Left renal pelvis (tissue), 4 donors: ENCODE measurements around the gene AKR1B1. TPM values are rescaled to one million over a fixed set of nuclear protein-coding genes. Genes with fewer than 3 reads are reported as not detected.

Experiments used
- DNase-seq, 4 donors: peaks; one replicate each; pipeline ENCODE4 v3.0.0-alpha.2; 2013; ENCODE audit warnings: low read depth in 4 of 4, low spot score in 3 of 4
- polyA plus RNA-seq, 4 donors: library from polyadenylated mRNA; unstranded; fragments of 120-200 nt; gene quantifications; one replicate each; pipeline ENCODE4 v1.2.1, GENCODE V29; 2013; ENCODE audit not compliant: insufficient read length in 4 of 4

Gene AKR1B1
- polyA plus RNA-seq, 4 donors = 67.7 to 111 (median 97.8) TPM

DNA sequence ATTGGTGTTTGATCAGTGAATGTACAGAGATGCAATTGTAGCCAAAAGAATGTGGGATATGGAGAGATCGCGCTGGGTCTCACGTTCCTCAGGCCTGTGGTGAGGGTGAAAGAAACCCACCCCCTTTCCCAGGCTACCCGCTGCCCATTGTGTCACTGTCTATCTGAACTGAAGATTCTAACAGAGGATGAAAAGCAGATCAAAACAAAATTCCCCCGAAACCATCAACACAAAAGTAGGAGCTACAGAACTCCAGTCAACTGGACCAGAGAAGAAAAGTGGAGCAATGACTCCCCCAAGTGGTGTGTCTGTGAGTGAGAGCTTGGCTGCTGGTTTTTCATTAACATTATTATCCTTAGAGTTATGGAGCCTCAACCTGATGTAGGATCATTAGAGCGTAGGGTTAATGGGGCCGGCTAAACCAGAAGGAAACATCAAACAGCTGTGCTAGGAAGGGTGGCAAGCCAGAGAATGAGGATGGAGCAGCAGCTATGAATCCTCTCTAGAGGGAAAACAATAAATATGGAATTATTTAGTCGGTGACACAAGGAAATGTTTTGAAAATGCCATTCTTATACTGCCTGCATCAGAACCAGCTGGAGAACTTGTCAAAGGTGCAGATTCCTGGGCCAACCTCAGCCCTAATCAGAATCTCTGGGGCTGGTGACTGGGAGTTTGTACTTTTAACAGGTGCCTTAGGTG is 38.3 kb downstream of the AKR1B1 start:
- DNase-seq = peak; percentile 4 to 41 (median 34)

DNA sequence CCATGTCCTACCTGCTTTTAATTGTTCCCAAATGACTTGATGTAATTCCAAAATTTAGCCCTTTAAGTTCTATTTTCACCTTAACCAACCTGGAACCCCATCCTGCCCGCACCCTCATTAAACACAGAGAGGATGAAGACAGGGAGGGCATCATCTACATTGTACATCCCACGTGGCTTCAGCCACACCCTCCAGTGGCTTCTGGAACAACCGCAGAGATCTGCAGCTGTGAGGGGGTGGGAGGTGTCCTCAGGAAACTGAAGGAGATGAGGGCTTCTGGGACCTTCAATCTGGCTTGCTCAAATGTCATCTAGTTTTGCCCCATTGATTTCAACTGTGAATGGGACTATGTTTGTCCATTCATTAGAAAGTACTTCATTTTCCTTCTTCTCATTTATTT is 39.0 kb downstream of the AKR1B1 start:
- DNase-seq = no peak

DNA sequence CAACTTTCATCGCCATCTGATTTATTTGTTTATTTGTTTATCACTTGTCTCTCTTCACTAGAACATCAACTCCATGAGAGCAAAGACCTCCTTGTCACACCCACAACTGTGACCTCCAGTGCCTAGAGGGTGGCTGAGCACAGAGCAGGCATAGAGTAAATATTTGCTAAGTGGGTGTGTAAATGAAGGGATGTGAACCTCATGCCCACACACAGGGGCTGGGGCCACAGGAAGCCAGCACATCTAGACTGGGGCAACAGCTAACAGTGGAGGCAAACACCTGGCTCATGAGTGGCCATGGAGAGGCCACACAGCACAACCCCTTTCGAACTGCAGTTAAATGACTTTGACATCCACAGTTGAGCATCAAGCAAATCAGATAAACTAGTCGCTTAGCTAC is 39.8 kb downstream of the AKR1B1 start:
- no peak for DNase-seq

DNA sequence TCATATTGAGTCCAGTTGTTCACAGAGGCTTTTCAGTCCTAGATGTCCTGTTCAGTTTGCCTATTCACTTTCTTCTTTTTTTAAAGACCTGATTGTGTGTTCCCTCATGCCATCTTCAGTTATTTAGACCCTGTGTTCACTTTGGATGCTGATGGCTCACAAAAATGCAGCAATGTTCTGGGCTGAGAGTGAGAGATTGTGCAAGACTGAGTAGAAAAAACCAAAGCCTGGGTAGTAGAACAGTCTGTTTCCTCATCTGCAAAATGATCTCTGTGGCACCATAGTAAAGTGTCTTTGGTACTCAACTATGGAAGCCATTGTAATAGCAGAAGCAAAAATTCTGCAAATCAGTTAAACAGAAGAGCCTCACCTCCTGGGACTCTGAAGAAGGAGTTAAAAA is 43.2 kb downstream of the AKR1B1 start:
- no peak for DNase-seq

DNA sequence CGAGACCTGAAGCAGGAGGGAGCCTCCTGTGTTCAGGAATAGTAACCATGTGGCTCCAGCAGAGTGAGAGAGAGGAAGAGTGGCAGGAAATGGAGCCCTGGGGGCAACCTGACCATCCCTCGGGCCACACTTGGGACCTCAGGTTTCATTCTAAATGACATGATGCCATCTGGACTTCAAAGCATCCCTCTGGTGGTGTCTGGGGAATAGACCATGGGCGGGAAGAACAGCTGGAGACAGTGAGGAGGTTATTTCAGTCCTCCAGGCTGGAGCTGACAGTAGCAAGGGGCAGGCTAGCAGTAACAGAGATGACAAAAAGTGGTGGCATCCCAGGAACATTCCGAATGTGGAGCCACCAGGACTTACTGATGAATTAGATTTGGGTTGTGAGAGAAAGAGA is 44.8 kb downstream of the AKR1B1 start:
- DNase-seq = no peak

DNA sequence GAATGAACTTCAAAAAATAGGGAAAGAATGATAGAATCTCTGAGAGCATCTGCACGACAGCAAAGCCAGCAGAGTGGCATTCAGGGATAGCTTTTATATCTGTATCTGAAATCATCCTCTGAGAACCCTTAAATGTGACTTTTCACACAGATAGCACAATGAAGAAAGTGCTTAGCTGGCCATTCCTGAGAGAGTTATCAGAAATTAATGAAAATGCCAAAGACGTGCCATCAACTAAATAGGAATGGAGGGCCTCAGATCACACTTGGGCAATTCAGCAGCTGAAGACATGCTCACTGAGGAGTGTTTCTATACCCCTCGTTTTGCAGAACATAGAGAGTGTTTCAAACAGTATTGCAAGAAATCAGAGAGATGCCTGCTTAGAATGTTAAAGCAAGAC is 51.6 kb downstream of the AKR1B1 start:
- DNase-seq = no peak

DNA sequence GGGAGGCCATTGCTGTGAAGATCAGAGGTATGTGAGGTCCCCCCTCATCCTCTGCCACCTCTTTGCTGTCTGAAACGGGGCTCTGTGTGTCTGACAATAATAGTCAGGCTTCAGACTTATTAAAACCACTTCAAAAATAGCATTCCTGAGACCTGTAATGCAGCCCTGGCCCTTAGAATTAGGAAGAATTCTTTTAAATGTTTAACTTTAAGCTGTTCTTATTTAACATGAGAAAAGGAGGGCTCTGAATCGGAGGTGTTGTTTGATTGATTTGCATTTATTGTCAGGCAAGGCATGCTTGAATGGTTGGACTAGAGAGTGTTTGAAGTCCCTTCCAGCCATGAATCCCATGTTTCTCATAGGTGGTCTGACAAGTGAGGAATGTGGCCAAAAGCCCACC is 52.5 kb downstream of the AKR1B1 start:
- no peak for DNase-seq

DNA sequence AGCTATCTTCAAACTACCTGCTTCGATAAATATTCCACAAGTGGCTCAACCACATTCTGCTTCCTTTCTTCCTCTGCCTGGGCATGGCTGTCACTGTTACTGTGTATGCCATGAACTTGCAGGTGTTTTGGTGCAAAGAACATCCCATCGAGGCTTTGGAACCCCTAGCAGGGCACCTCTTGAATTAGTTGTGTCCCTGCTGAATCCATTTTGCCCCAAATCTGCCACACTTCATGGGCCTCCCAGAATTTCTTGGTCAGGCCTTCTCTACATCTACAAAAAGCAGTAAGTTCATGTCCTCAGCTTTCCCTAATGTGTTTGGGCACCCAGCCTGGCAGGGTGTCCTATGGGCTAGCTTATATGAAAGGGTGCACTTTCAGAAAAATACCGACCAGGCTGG is 53.6 kb downstream of the AKR1B1 start:
- no peak for DNase-seq

DNA sequence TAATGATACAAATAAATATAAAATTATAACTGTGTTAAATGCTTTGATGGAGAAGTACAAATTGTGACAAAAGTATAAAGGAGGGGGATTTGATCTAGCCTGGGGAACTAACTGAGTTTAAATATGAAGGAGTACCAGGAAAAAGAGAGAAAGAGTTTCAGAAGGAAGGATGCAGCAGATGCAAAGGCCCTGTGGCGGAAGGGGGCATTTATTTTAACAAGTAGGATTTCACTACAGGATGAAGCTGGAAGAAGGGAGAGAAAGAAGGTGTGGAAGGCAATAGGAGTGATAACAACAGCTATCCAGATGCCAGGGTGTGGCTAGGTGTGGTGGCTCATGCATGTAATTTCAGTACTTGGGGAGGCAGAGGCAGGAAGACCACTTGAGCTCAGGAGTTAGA is 55.8 kb downstream of the AKR1B1 start:
- no peak for DNase-seq

DNA sequence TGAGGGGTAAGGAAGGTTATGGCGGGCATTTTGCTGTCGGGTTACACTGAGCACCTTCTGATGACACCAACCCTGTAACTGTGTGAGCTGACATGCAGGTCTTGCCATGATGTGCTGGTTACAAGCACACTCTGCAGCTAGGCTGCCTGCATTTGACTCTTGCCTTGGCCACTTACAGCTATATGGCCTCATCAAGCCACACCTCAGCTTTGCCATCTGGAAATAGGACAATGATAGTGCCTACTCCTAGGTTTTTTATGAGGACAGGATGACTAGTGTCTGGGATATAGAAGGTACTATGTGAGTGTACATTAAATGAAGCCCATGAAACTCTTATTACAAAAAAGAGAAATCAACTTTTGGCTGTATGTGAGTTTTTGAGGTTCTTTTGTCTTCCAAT is 58.0 kb downstream of the AKR1B1 start:
- DNase-seq = no peak

DNA sequence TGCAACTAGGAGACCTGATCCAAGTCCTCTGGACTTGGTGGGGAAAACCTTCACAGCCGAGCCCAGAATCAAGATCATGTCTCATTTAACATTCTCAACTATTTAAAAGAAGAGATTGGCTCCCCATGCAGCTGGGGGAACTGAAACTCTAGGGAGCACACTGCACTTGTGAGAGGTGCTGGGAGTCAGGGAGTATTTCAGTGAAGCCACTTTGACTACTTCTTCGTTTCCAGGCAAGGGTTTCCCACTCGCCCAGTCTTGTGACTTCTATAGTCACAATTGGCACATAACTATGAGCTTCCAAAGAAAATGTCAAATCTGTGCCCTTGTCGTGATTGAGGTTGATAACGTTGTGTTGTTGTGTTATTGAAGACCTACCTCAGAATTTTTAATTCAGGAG is 62.9 kb downstream of the AKR1B1 start:
- no peak for DNase-seq

DNA sequence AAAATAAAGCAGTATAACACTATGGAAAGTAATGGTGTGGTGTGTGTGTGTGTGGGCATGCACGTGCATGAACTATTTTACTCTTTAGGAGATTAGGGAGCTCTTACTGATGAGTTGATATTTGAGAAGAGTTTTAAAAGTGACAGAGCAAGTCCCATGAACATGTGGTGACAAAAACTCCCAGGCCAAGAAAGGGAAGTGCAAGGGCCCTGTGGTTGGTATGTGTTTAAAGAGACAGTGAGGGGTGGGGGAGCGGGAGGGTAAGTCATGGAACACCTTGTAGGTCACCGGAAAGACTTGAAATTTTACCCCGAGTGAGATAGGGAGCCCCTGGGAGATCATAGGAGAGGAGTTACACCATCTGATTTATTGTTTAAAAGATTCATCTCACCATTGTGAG is 63.3 kb downstream of the AKR1B1 start:
- DNase-seq = no peak

DNA sequence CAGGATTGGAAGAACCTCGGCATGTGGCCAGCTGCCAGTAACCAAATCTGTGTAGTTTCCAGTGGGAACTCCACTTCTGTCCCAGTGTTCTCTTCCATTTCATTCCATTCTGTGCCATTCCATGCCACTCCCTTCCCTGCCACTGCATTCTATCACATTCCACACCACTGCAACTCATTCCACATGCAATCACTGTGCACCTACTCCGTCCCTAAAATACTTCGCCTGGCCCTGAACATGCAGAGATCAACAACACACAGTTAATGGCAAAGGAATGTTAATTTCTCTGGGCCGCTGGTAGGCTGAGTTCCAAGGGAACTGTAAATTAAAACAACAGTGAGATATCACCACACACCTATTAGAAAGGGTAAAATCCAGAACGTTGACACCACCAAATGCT is 64.8 kb downstream of the AKR1B1 start:
- no peak for DNase-seq

Other genes starting within 250 kb of the AKR1B1 start
- gene SLC35B4, start 142.2 kb downstream of the AKR1B1 start, polyA plus RNA-seq = 10 to 100 TPM; 23.0 to 28.9 (median 24.6) TPM
- gene AKR1B10, start 68.5 kb upstream of the AKR1B1 start, polyA plus RNA-seq = under 1 TPM in 1 of 4 donors, not detected in 3; 0.22 TPM
- gene AKR1B15, start 90.0 kb upstream of the AKR1B1 start, polyA plus RNA-seq = under 1 TPM in 1 of 4 donors, not detected in 3; 0.12 TPM
- 10 to 100 TPM; 40.2 to 72.0 (median 46.2) TPM for gene BPGM, start 187.8 kb upstream of the AKR1B1 start, polyA plus RNA-seq